Lung (tissue), 12 donors: ENCODE results near the gene TNS3. TPM values are rescaled to one million over a fixed set of nuclear protein-coding genes. Genes with fewer than 3 reads are reported as not detected.

ENCODE experiments used
- ATAC-seq: fragments of 200-7000 bp; cut with Tn5 transposase; one replicate; pipeline ENCODE4 v1.9.1; 2020; ENCODE audit warnings: moderate number of reproducible peaks; ENCODE audit not compliant: insufficient read depth, low FRiP score
- DNase-seq, 3 donors: peaks; one replicate each; pipeline ENCODE4 v3.0.0-alpha.2; 2013 to 2017
- H3K27ac ChIP-seq, 2 donors: one replicate each; pipeline ENCODE4 v1.5.1; 2013; ENCODE audit warnings: mild to moderate bottlenecking in 2 of 2, moderate library complexity in 2 of 2, control low read depth in 1 of 2, inconsistent platforms in 1 of 2, low read depth in 1 of 2, low read length in 1 of 2
- H3K27me3 ChIP-seq, 3 donors: one replicate each; pipeline ENCODE4 v1.5.1; 2013; ENCODE audit warnings: low read length in 2 of 3; ENCODE audit not compliant: control insufficient read depth in 3 of 3, insufficient read depth in 3 of 3
- H3K36me3 ChIP-seq, 4 donors: one replicate each; pipeline ENCODE4 v1.5.1; 2013; ENCODE audit warnings: low read length in 4 of 4, mild to moderate bottlenecking in 1 of 4, moderate library complexity in 1 of 4; ENCODE audit not compliant: control insufficient read depth in 4 of 4, insufficient read depth in 4 of 4
- H3K4me1 ChIP-seq, 5 donors: one replicate each; pipeline ENCODE4 v1.5.1; 2013; ENCODE audit warnings: low read length in 5 of 5, mild to moderate bottlenecking in 2 of 5, moderate library complexity in 1 of 5; ENCODE audit not compliant: control insufficient read depth in 5 of 5, insufficient read depth in 5 of 5
- H3K4me3 ChIP-seq: one replicate; pipeline ENCODE4 v1.5.1; 2013; ENCODE audit warnings: mild to moderate bottlenecking, control low read depth, moderate library complexity
- H3K9ac ChIP-seq, 2 donors: one replicate each; pipeline ENCODE4 v1.5.1; 2013; ENCODE audit warnings: low read length in 2 of 2, control low read depth in 1 of 2; ENCODE audit not compliant: insufficient read depth in 1 of 2
- H3K9me3 ChIP-seq, 4 donors: one replicate each; pipeline ENCODE4 v1.5.1; 2013; ENCODE audit warnings: low read length in 3 of 4, mild to moderate bottlenecking in 1 of 4, moderate library complexity in 1 of 4; ENCODE audit not compliant: control insufficient read depth in 4 of 4, insufficient read depth in 3 of 4
- WGBS, 2 donors: extraction: QIAGEN DNeasy Blood & Tissue Kit; methylation state at CpG; one replicate each; pipeline ENCODE4 v1.1.7; 2013; 5-methylcytosine and 5-hydroxymethylcytosine counted together
- polyA plus RNA-seq, 2 donors: library from polyadenylated mRNA; stranded (reverse); fragments of 200-250 nt; gene quantifications; one replicate each; pipeline ENCODE4 v1.2.1, GENCODE V29; 2013
- total RNA-seq, 2 donors: library from RNA; depleted of rRNA in 1 of 2; stranded (reverse); fragments of >200 nt in 1 of 2; gene quantifications; one replicate each; pipeline ENCODE4 v1.2.1, GENCODE V29; 2014 to 2021
- TF ChIP-seq, protein P1 (sequence below): IDR thresholded peaks from 2 replicates; pipeline ENCODE4 v1.5.1; 2012; ENCODE audit warnings: mild to moderate bottlenecking; ENCODE audit errors: control extremely low read depth, extremely low read depth
- donor health status: control.
- donor health status: control.
- donor health status: Bipolar disorder and iron deficiency.
- donor health status: healthy.
- donor health status: DM: yes; HTN: yes; CAD: no.

The TNS3 gene
- total and polyA plus RNA-seq, 4 donors, result 23.8 to 140 (median 85.7) TPM

DNA sequence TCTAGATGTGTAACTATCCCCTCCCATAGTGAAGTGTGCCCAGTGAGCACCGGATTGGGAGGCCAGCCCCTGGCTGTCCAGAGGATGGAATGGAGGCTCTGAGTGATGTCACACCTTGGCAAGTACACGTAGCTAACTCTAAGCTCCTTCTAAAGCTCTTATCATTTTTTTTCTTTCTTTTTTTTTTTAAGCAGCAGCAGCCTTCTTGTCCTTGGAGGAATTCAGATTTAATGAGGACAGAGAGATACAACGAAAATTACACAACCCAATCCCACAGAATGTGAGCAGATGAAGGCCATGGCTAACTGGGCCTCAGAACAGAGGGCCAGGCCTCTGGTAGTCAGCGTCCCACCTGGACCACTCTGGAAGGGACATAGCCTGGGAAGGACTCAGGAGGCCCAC lies 11.3 kb downstream of the TNS3 start:
- Histone ChIP-seq H3K4me3 (no peak overlapping the region), H3K4me1 (peaks cover 13 to 57% (median 42%) of the 10 kb centered on the region in 5 donors)
- 37 to 39% methylated on average over 4 of the region's 4 CpGs for WGBS, 2 donors

GRCh38 chr7:47568547-47568946 lies 13.4 kb downstream of the TNS3 start:
- Histone ChIP-seq H3K4me3 (no peak overlapping the region), H3K27me3 (no peaks in the 10 kb centered on the region), H3K9me3 (no peaks in the 10 kb centered on the region), H3K36me3 (peaks cover 0 to 6% (median 1%) of the 10 kb centered on the region in 4 donors), H3K4me1 (peaks cover 13 to 40% (median 31%) of the 10 kb centered on the region in 5 donors), H3K9ac (no peak overlapping the region), H3K27ac (no peak overlapping the region)
- 30 to 49% methylated on average over 13 of the region's 13 CpGs for WGBS, 2 donors
- ATAC-seq (no peak), DNase-seq (no peak)
- TF ChIP-seq, protein P1, sequence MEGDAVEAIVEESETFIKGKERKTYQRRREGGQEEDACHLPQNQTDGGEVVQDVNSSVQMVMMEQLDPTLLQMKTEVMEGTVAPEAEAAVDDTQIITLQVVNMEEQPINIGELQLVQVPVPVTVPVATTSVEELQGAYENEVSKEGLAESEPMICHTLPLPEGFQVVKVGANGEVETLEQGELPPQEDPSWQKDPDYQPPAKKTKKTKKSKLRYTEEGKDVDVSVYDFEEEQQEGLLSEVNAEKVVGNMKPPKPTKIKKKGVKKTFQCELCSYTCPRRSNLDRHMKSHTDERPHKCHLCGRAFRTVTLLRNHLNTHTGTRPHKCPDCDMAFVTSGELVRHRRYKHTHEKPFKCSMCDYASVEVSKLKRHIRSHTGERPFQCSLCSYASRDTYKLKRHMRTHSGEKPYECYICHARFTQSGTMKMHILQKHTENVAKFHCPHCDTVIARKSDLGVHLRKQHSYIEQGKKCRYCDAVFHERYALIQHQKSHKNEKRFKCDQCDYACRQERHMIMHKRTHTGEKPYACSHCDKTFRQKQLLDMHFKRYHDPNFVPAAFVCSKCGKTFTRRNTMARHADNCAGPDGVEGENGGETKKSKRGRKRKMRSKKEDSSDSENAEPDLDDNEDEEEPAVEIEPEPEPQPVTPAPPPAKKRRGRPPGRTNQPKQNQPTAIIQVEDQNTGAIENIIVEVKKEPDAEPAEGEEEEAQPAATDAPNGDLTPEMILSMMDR, result no peak

More for the DNA sequence above, 11.3 kb downstream of the TNS3 start:
- no peaks in the 10 kb centered on the region for H3K9me3 ChIP-seq
- DNase-seq, result peak; percentile 53 to 73 (median 66)
- peak overlapping the region; percentile 43 to 86 for H3K27ac ChIP-seq
- peaks cover 0 to 5% (median 1%) of the 10 kb centered on the region in 4 donors for H3K36me3 ChIP-seq
- peak overlapping the region in 1 of 2 donors; percentile 51 for H3K9ac ChIP-seq
- no peaks in the 10 kb centered on the region for H3K27me3 ChIP-seq
- TF ChIP-seq, protein P1, result no peak
- ATAC-seq, result no peak

- no peak overlapping the region for H3K27ac ChIP-seq
- ATAC-seq, result no peak
- peaks cover 13 to 35% (median 26%) of the 10 kb centered on the region in 5 donors for H3K4me1 ChIP-seq
Measured at GRCh38 chr7:47568056-47568455, 13.9 kb downstream of the TNS3 start.

More at GRCh38 chr7:47568056-47568455, 13.9 kb downstream of the TNS3 start:
- Histone ChIP-seq H3K9me3 (peaks cover 0 to 1% (median 0%) of the 10 kb centered on the region in 4 donors), H3K4me3 (no peak overlapping the region), H3K27me3 (no peaks in the 10 kb centered on the region), H3K9ac (no peak overlapping the region), H3K36me3 (peaks cover 0 to 11% (median 1%) of the 10 kb centered on the region in 4 donors)
- 87 to 91% methylated on average over 7 of the region's 7 CpGs for WGBS, 2 donors
- TF ChIP-seq, protein P1, result no peak
- no peak for DNase-seq
